Fibroblast of skin of scalp (primary cell): ENCODE measurements around the gene PCSK5.

ENCODE experiments used
- DNase-seq: peaks from one replicate; pipeline ENCODE4 v3.0.0-alpha.2; 2013

PCSK5 gene

GRCh38 chr9:76369583-76369982 is 479.1 kb downstream of the PCSK5 start:
- no peak for DNase-seq

- DNase-seq: no peak
These were observed 480.0 kb downstream of the PCSK5 start for GRCh38 chr9:76370396-76371023.

- DNase-seq: peak; percentile 89
These were observed 481.4 kb downstream of the PCSK5 start for GRCh38 chr9:76371901-76372300.

GRCh38 chr9:76372336-76372735 is 481.9 kb downstream of the PCSK5 start:
- DNase-seq: no peak

GRCh38 chr9:76373173-76373783 is 482.8 kb downstream of the PCSK5 start:
- peak; percentile 45 for DNase-seq

GRCh38 chr9:76373784-76374474 is 483.5 kb downstream of the PCSK5 start:
- DNase-seq: no peak

- peak; percentile 84 for DNase-seq
These were observed 484.5 kb downstream of the PCSK5 start for GRCh38 chr9:76374783-76375559.

- no peak for DNase-seq
These were observed 487.3 kb downstream of the PCSK5 start for GRCh38 chr9:76377791-76378190.

GRCh38 chr9:76378367-76379073 is 488.0 kb downstream of the PCSK5 start:
- DNase-seq: no peak

GRCh38 chr9:76379494-76379893 is 489.0 kb downstream of the PCSK5 start:
- no peak for DNase-seq

GRCh38 chr9:76390656-76391055 is 500.2 kb downstream of the PCSK5 start:
- DNase-seq: no peak

- DNase-seq: peak; percentile 95
These were observed 503.9 kb downstream of the PCSK5 start, which contains the start of gene RFK for GRCh38 chr9:76394195-76394959. RFK (minus strand) TSS chr9:76394426; CDS start chr9:76394171, 255 bp downstream.

GRCh38 chr9:76394960-76395252 is 504.4 kb downstream of the PCSK5 start:
- peak; percentile 42 for DNase-seq

- DNase-seq: no peak
These were observed 504.9 kb downstream of the PCSK5 start for GRCh38 chr9:76395381-76395780.

- DNase-seq: no peak
These were observed 505.7 kb downstream of the PCSK5 start for GRCh38 chr9:76396144-76396543.

GRCh38 chr9:76396597-76396996 is 506.1 kb downstream of the PCSK5 start:
- DNase-seq: no peak

- DNase-seq: peak; percentile 16
These were observed 509.4 kb downstream of the PCSK5 start for GRCh38 chr9:76399856-76400255.

- no peak for DNase-seq
These were observed 510.1 kb downstream of the PCSK5 start for GRCh38 chr9:76400534-76401096.

GRCh38 chr9:76401176-76401575 is 510.7 kb downstream of the PCSK5 start:
- no peak for DNase-seq

- DNase-seq: peak; percentile 31
These were observed 511.3 kb downstream of the PCSK5 start for GRCh38 chr9:76401580-76402354.

- DNase-seq: peak; percentile 87
These were observed 512.9 kb downstream of the PCSK5 start for GRCh38 chr9:76403352-76403751.
